ENCODE data around the gene PSMC5.

DNA sequence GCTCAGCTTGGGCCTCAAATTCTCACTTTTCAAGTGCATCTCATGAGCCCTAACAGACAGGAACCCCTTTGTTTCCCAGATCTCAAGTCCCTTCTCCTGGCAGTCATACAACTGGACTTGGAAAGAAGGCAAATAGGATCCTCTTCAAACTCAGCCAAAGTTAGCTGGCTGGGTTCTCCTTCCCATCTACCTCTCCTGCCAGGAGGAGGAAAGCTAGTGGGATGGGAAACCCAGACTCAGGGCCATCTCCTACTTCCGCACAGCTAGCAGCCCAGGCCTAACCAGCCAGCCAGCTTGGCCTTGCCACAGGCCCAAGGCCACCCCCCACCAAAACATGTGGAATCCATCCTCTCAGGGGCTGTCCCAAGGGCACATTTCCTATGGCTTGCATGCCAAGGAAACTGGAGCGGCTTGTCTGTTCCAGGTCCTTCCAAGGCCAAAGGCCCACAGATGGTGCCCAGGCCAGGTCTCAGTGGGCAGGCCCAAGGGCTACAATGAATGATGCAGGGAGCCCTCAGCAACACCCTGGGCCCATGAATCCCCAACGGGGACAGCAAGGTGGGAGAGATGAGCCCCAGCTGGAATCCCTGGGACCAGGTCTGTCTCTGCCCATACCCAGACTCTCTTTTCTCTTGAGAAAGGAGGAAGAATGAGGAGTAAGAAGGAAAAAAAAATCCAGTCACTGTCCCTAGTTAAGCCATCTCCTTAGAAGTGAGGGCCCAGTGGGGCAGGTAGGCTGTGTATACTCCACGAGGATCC is 13.5 kb downstream of the PSMC5 start:
- no peak for TF ChIP-seq POLR2AphosphoS5 (IDR thresholded peaks at IDR 0.05; ENCODE audit: low read depth, low read length)
- TF ChIP-seq POLR2A (IDR thresholded peaks at IDR 0.05; ENCODE audit: low read depth, low read length), result no peak
- no peak for TF ChIP-seq SPI1 (IDR thresholded peaks at IDR 0.05; ENCODE audit: low read depth, low read length)
- TF ChIP-seq TAF1 (IDR thresholded peaks at IDR 0.05; ENCODE audit: low read depth, low read length), result no peak
- no peak for TF ChIP-seq POU2F2 (IDR thresholded peaks at IDR 0.05; ENCODE audit: low read depth, low read length)
- no peak for TF ChIP-seq PAX5 (IDR thresholded peaks at IDR 0.05; ENCODE audit: insufficient read depth, low read length, severe bottlenecking)

Data from GM12891 (cell line).